Measurements from ENCODE around the gene ABCC3.

GRCh38 chr17:50661795-50662391 is 27.2 kb downstream of the ABCC3 start:
- TF ChIP-seq, protein P1, sequence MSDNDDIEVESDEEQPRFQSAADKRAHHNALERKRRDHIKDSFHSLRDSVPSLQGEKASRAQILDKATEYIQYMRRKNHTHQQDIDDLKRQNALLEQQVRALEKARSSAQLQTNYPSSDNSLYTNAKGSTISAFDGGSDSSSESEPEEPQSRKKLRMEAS (IDR thresholded peaks at IDR 0.05), result peak; percentile 79; the same call in 1 of the 2 replicates
- TF ChIP-seq ZBTB33 (IDR thresholded peaks at IDR 0.05; ENCODE audit: extremely low read depth, insufficient replicate concordance, low read length) (peak; percentile 19), POLR2A (IDR thresholded peaks at IDR 0.05; ENCODE audit: borderline replicate concordance, extremely low read depth, insufficient read depth, insufficient read length) (no peak), CTCF (IDR thresholded peaks at IDR 0.05 in 2 of 3, conservative IDR thresholded peaks at IDR 0.05 in 1 of 3; ENCODE audit: borderline replicate concordance in 1 of 3, insufficient read depth in 1 of 3, low read depth in 2 of 3, low read length in 2 of 3) (no peak)
